HL-60 (cell line): ENCODE measurements around the gene AGAP1.

Experiments
- DNase-seq, 2 experiments: peaks; one replicate each; pipeline ENCODE4 v3.0.0-alpha.2; 2010 to 2020; ENCODE audit warnings: low read depth in 1 of 2, low spot score in 1 of 2
- H3K27ac ChIP-seq: fragments of 250-450 bp; sonication (Bioruptor Pico); replicated peaks from 2 replicates; pipeline ENCODE4 v1.5.1; 2020; ENCODE audit warnings: mild to moderate bottlenecking, moderate library complexity
- H3K27me3 ChIP-seq: fragments of 250-450 bp; sonication (Bioruptor Pico); 2 replicates; pipeline ENCODE4 v1.5.1; 2021; ENCODE audit warnings: mild to moderate bottlenecking, moderate library complexity; ENCODE audit not compliant: insufficient read depth, poor library complexity, severe bottlenecking
- H3K4me3 ChIP-seq: replicated peaks from 2 replicates; pipeline ENCODE4 v1.5.1; 2011; ENCODE audit warnings: mild to moderate bottlenecking, control low read depth, low read length; ENCODE audit not compliant: insufficient read depth
- CTCF ChIP-seq: IDR thresholded peaks from one replicate; pipeline ENCODE4 v1.5.1; 2011; ENCODE audit warnings: low read length, control low read depth, inconsistent platforms; ENCODE audit not compliant: insufficient read depth
- GABPA ChIP-seq: IDR thresholded peaks from 2 replicates; pipeline ENCODE4 v1.6.1; 2012; ENCODE audit warnings: low read depth
- POLR2AphosphoS5 ChIP-seq: IDR thresholded peaks from 2 replicates; pipeline ENCODE4 v1.6.1; 2012; ENCODE audit warnings: low read depth
- REST ChIP-seq: IDR thresholded peaks from 2 replicates; pipeline ENCODE4 v1.6.1; 2012; ENCODE audit warnings: low read depth; ENCODE audit not compliant: insufficient replicate concordance
- SPI1 ChIP-seq: IDR thresholded peaks from 2 replicates; pipeline ENCODE4 v1.6.1; 2012; ENCODE audit warnings: low read depth, mild to moderate bottlenecking, borderline replicate concordance

AGAP1 gene

GRCh38 chr2:235511187-235511661 is 17.4 kb downstream of the AGAP1 start:
- TF ChIP-seq GABPA (no peak), SPI1 (no peak), REST (no peak), CTCF (no peak)
- Histone ChIP-seq H3K27me3 (no peaks in the 10 kb centered on the region), H3K27ac (no peak overlapping the region), H3K4me3 (no peak overlapping the region)
- DNase-seq, result no peak

- TF ChIP-seq CTCF (no peak), POLR2AphosphoS5 (no peak), REST (no peak), SPI1 (no peak)
- Histone ChIP-seq H3K27me3 (no peaks in the 10 kb centered on the region), H3K4me3 (no peak overlapping the region), H3K27ac (no peak overlapping the region)
- no peak for DNase-seq
These were observed 18.2 kb downstream of the AGAP1 start for GRCh38 chr2:235511751-235512698.

- TF ChIP-seq CTCF, result no peak
- no peak for TF ChIP-seq POLR2AphosphoS5
- TF ChIP-seq SPI1, result no peak
- no peak for TF ChIP-seq REST
- no peak for TF ChIP-seq GABPA
- no peak for DNase-seq
- H3K27me3 ChIP-seq, result no peaks in the 10 kb centered on the region
- no peak overlapping the region for H3K4me3 ChIP-seq
- H3K27ac ChIP-seq, result no peak overlapping the region
These were observed 18.8 kb downstream of the AGAP1 start for GRCh38 chr2:235512699-235513053.
